Colon (tissue), 2 donors: ENCODE measurements around the gene ADAMTS14.
"Not testable (repeated sequence)": the region's sequence is repeated elsewhere in the genome, so short reads cannot be mapped to it uniquely, and the experiment has no call there.

Experiments used
- FAIRE-seq: peaks from 2 replicates; lab custom pipeline; 2012; peaks lifted over from hg19 to GRCh38; lab: Jason Lieb, UNC
- donor health status: control.
- donor health status: control.

ADAMTS14 gene

GRCh38 chr10:70751356-70751755 lies 79.0 kb downstream of the ADAMTS14 start:
- no peak for FAIRE-seq

DNA sequence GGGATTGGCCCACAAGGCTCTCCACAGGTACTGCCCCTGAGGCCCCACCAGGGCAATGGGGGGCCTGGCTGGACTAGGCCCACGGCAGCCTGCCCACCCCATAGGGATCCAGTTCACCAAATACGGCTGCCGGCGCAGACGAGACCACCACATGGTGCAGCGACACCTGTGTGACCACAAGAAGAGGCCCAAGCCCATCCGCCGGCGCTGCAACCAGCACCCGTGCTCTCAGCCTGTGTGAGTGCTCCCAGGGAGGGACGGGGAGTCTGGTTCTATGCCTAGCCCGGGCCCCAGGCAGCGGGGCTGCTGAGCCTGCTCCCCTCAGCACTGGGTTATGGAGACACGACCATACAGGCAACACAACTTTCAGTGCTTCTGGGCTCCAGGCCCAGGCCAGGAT lies 79.7 kb downstream of the ADAMTS14 start:
- no peak for FAIRE-seq

- FAIRE-seq, result no peak
Measured at GRCh38 chr10:70752571-70752970, 80.3 kb downstream of the ADAMTS14 start.

DNA sequence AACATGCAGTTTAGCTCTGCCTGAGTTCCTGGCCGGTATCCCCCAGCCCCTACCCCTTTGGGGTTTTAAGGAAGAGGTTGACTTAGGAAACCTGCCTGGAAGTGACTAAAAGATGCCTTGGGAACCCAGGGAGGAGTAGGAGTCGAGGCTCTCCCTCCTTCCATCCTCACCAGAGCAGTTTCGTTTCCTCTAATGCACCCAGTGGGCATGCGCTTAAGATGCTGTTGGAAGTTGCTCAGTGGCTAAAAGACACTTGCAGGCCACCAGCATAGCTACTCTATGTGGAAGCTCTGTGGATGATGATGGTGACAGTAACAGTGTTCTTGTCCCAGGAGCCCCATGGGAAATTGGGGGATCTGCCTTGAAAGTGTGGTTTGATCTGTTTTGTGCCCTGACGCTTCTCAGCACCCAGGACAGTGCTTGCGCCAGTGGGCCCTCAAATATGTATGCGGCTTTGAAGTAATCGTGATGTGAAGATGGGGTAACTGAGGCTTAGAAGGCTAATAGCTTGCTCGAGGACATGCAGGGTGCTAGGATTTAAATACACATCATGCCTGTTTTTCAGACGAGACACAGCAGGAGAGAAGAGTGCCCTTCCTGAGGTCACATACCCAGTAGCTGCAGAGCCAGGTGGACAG lies 80.8 kb downstream of the ADAMTS14 start:
- FAIRE-seq, result no peak

- FAIRE-seq, result no peak
Measured at GRCh38 chr10:70753841-70754621, 81.7 kb downstream of the ADAMTS14 start.

GRCh38 chr10:70756700-70757360 lies 84.5 kb downstream of the ADAMTS14 start:
- FAIRE-seq, result no peak

DNA sequence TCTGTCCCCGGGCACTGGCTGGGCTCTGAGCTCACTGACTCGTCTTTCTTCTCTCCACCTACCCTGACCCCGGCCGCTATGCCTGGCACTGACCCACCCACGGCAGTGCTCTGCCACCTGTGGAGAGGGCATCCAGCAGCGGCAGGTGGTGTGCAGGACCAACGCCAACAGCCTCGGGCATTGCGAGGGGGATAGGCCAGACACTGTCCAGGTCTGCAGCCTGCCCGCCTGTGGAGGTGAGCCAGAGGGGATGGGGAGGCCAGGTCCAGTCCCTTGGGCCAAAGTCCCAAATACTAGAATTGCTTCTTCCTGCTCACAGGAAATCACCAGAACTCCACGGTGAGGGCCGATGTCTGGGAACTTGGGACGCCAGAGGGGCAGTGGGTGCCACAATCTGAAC lies 85.5 kb downstream of the ADAMTS14 start:
- no peak for FAIRE-seq

GRCh38 chr10:70758757-70759514 lies 86.6 kb downstream of the ADAMTS14 start:
- FAIRE-seq, result no peak

GRCh38 chr10:70759781-70760180 lies 87.5 kb downstream of the ADAMTS14 start:
- no peak for FAIRE-seq

DNA sequence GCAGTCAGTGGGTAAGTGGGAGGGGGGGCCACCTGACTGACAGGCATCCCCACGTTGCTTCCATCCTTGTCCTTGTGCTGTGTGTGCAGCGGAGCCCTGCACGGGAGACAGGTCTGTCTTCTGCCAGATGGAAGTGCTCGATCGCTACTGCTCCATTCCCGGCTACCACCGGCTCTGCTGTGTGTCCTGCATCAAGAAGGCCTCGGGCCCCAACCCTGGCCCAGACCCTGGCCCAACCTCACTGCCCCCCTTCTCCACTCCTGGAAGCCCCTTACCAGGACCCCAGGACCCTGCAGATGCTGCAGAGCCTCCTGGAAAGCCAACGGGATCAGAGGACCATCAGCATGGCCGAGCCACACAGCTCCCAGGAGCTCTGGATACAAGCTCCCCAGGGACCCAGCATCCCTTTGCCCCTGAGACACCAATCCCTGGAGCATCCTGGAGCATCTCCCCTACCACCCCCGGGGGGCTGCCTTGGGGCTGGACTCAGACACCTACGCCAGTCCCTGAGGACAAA lies 88.0 kb downstream of the ADAMTS14 start:
- FAIRE-seq, result no peak

GRCh38 chr10:70761031-70761601 lies 88.8 kb downstream of the ADAMTS14 start:
- no peak for FAIRE-seq

DNA sequence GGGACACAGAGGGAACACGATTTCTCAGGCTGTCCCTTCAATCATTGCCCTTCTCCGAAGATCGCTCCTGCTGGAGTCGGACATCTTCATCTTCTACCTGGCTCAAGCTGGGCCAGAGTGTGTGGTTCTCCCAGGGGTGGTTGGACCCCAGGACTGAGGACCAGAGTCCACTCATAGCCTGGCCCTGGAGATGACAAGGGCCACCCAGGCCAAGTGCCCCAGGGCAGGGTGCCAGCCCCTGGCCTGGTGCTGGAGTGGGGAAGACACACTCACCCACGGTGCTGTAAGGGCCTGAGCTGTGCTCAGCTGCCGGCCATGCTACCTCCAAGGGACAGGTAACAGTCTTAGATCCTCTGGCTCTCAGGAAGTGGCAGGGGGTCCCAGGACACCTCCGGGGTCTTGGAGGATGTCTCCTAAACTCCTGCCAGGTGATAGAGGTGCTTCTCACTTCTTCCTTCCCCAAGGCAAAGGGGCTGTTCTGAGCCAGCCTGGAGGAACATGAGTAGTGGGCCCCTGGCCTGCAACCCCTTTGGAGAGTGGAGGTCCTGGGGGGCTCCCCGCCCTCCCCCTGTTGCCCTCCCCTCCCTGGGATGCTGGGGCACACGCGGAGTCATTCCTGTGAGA lies 89.5 kb downstream of the ADAMTS14 start:
- FAIRE-seq, result no peak

- FAIRE-seq, result no peak
Measured at GRCh38 chr10:70762441-70763175, 90.3 kb downstream of the ADAMTS14 start.

DNA sequence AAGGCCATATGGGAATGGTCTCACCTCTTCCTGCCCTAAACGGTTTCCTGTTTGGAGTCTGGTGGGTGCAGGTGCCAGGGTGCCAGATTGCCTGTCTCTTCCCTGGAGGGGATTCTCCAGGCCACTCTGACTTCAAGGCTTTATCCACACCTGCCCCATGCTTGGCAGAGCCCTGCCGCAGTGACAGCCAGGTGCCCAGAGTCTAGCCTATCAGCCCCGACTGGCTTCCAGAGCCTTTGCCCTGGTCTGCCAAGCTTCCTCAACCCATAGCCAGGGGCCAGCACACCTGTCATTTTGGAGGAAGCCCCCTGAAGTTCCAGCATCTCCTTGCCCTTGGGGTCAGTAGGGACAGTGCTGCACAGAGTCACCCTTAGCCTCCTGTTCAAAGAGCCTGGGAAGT lies 91.3 kb downstream of the ADAMTS14 start:
- FAIRE-seq, result no peak

- no peak for FAIRE-seq
Measured at GRCh38 chr10:70765794-70766594, 93.7 kb downstream of the ADAMTS14 start.

DNA sequence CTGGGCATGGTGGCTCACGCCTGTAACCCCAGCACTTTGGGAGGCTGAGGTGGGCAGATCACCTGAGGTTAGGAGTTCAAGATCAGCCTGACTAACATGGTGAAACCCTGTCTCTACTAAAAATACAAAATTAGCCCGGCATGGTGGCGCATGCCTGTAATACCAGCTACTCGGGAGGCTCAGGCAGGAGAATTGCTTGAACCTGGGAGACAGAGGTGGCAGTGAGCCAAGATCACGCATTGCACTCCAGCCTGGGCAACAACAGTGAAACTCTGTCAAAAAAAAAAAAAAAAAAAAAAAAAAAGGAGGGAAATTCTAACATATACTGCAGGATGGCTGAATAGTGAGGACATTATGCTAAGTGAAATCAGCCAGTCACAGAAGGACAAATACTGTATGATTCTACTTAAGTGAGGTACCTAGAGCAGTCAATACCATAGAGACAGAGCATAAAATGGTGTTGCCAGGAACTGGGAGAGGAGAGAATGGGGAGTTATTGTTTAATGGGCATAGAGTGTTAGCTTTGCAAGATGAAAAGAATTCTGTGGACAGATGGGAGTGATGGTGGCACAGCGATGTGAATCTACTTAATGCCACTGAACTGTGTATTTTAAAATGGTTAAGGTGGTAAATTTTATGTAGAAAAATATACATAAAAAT lies 95.8 kb downstream of the ADAMTS14 start:
- FAIRE-seq, result not testable (repeated sequence)

- FAIRE-seq, result no peak
Measured at GRCh38 chr10:70769121-70769520, 96.8 kb downstream of the ADAMTS14 start.

GRCh38 chr10:70770001-70770400 lies 97.7 kb downstream of the ADAMTS14 start:
- FAIRE-seq, result no peak

- not testable (repeated sequence) for FAIRE-seq
Measured at GRCh38 chr10:70770516-70770915, 98.2 kb downstream of the ADAMTS14 start.
